HG02588 (cell line): ENCODE measurements around the gene PAK5.

Source experiments
- ATAC-seq: cut with Tn5 transposase; IDR thresholded peaks from one replicate; pipeline ENCODE4 v1.9.1; 2021; ENCODE audit warnings: mild to moderate bottlenecking, moderate library complexity; ENCODE audit not compliant: unreplicated experiment

PAK5 gene

GRCh38 chr20:9581509-9581908 lies 257.4 kb downstream of the PAK5 start:
- ATAC-seq, result no peak

- no peak for ATAC-seq
Measured at GRCh38 chr20:9578594-9578993, 260.3 kb downstream of the PAK5 start.

DNA sequence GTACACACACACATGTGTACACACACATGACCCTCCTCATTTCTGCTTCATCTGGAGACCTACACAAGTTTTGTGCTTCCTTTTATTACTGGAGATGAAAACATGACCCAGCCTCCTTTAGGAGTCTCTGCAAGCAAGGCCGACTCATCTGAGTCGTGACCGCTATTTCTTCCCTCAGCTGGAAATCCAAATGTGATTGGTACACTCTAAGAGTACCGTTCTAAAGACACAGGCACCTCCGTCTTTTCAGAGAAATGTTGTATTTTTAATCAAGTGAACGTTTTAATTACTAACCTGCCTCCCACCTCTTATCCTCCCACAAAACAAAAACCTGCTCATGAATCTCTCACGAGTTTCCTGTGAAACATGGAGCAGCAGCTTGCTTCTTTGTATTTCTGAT lies 261.5 kb downstream of the PAK5 start:
- no peak for ATAC-seq

DNA sequence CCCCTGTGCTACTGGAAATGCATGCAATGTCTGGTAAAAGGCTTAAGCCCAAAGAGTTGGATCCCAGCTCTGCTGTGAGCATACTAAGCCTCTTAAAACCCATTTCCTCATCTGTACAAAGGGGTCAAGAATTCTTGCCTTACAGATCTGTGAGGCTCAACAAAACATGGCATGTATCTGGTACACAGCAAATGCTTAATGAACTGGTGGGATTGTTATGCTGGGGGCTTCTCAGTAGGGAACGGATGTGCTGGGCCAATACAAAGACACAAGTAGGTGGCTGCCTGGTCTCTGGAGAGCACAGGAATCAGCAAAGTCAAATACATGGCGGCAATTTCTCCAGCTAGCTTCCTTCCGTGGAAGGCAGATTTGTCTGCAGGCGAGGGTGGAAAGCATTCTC lies 262.2 kb downstream of the PAK5 start:
- ATAC-seq, result no peak

DNA sequence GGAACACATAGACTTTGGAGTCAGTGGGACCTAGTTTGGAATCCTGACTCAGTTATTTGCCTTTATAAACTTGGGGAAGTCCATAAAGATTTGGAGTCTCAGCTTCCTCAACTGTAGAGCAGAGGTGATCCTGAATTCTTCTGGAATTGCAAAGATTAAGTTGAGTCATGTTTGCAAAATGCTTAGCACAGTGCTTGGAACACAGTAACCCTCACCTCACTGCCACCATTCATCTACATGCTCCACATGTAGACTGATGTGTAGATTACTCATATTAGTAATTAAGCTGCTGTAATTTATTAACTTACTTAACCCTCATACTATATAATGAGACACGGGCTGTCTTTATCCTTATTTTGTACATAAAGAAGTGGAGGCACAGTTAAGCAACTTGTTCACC lies 263.0 kb downstream of the PAK5 start:
- no peak for ATAC-seq

GRCh38 chr20:9574776-9575175 lies 264.1 kb downstream of the PAK5 start:
- ATAC-seq, result no peak

DNA sequence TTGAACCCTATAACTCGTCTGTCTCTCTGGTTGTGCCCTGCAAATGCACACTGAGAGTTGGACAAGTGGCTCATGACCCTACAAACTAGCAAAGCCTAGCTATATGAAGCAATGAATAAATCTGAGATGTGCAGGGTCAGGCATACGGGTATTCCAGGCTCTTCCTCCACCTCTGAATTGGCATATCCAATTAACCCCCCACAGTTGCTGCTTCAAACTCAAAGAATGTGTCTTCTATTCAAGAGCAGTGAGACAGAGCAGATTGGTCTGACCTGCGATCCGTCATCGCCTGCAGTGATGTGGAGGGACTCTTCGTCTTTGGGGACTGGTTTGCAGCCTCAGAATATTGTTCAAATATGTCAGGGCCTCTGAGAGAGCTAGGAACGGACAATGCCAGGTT lies 264.7 kb downstream of the PAK5 start:
- ATAC-seq, result no peak

DNA sequence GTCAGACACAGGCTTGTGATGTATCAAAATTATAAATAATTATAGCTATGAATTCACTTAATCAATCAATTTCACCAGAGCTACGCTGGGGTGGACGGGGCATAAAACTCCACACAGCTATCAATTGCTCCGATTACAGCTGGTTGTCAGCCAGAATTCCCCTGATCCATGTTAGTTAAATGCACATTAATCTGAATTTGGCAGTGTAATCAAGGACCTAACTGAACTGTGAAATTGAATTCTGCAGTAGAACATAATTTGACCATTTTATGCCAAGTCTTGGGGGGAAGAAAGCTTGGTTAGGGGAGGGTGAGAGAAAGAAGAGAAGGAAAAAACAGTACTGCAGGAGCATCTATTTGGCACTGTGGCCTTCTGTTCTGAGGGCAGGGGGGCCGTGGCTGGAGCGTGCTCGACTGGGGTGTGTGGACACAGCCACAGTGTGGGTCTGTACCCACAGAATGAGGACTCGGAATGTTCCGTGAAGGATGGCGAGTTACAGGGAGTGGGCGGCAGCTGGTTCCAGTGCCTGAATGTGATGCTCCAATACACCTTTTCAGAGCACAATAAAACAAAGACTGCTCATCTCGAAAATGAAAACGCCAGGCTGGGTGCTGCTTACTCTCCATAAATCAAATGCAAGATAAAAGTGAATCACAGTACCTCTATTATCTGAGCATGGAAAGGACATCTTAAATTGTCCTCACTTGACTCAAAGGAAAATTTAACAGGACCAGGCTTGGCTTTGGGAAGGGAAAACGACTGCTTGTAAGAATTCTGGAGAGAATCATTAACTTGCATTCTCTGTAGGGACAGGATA lies 265.3 kb downstream of the PAK5 start:
- ATAC-seq, result no peak

DNA sequence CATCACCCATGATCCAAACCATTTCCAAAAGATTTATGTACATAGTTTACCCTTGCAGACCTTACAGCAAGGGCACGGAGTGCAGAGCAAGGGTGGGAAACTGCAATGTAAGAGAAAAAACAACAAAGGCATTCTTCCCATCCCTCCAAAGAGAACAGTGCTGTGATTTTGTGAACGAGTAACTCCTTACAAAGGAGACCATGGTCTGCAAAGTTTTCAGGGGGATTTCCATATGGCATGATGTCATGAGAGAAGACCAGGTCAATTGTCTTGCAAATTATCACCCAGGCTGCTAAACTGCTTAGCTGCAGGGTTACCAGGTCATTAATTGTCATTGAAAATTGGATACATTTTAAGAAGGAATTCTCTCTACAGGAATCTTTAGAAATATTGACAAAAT lies 266.2 kb downstream of the PAK5 start:
- ATAC-seq, result no peak

- no peak for ATAC-seq
Measured at GRCh38 chr20:9571783-9572182, 267.1 kb downstream of the PAK5 start.

DNA sequence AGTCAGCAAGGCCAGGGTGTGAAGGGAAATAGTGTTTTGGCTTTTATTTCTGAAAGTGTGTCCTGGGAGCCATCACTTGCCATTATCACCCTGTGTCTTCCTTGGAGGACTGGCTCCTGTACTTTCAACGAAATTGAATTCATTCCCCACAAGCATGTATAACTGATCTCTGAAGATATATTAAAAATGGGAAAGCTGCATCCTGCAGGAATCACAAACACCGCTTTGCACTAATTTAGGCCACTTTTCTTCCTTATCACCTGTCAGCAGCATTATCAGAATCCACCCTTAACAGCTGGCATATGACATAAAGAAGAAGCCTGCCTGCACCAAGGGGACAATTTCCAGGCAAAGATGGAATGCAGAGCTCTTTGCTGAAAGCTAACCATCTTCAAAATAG lies 268.3 kb downstream of the PAK5 start:
- no peak for ATAC-seq

DNA sequence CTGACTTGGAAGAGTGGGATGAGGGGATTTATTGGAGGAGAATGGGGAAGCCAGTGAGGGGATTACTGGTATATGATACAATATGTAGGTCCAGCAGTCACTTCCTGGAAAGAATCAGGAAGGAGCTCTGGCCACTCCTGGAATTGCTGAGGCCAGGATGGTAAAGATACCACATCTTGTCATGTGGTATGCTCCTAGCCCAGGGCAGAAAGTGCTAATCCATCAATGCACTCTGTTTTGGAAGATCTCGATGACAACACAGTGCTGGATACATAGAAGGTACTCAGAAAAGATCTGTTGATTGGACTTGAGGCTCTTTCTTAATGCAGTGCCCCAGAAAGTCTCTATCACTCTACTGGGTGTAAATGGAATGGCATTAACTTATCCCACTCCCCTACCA lies 271.9 kb downstream of the PAK5 start:
- ATAC-seq, result no peak

DNA sequence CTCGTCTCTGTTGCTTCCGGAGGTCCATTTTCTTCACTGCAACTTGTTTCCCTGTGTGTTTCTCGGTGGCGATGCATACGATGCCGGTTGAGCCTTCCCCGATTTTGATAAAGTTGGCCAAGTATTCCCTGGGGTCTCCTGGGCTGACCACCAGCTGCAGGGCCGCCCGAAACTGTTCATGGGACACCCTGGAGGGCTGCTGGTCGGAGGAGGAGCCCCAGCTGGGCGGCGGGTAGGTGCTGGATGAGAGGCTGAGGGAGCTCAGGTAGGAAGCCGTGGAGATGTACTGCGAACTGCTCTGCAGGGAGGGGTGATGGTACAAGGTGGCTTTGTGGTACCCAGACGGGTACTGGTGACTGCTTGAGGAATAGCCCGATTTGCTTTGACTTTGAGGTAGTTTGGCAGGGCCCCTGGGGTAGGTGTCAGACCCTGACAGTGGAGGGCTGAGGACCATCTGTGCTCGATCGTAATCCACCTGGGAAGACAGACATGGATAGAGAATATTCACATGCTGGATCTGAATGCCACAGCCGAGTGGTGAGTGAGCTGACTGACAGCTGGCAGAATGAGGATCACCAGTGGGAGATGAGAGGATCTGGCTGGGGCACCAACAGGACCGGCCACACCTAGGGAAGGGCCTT lies 272.8 kb downstream of the PAK5 start:
- ATAC-seq, result no peak

DNA sequence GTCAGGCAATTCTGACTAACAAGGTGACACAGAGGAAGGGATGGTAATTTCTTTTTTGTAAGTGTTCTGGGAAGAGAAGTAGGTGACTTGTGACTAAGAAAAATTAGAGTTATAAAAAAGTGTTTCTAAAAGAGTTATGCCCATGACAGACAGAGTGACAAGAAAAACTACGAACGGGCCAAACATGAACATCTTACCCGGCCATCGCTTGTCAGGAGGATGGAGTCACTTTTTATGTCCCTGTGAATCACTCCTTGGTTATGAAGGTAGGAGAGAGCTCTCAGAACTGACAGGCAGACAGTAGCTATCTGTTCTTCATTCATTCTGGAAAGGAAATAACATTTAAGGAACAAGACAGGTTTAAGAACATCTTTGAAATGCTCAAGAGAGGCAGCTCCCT lies 281.5 kb downstream of the PAK5 start:
- ATAC-seq, result no peak

GRCh38 chr20:9555781-9556180 lies 283.1 kb downstream of the PAK5 start:
- no peak for ATAC-seq

DNA sequence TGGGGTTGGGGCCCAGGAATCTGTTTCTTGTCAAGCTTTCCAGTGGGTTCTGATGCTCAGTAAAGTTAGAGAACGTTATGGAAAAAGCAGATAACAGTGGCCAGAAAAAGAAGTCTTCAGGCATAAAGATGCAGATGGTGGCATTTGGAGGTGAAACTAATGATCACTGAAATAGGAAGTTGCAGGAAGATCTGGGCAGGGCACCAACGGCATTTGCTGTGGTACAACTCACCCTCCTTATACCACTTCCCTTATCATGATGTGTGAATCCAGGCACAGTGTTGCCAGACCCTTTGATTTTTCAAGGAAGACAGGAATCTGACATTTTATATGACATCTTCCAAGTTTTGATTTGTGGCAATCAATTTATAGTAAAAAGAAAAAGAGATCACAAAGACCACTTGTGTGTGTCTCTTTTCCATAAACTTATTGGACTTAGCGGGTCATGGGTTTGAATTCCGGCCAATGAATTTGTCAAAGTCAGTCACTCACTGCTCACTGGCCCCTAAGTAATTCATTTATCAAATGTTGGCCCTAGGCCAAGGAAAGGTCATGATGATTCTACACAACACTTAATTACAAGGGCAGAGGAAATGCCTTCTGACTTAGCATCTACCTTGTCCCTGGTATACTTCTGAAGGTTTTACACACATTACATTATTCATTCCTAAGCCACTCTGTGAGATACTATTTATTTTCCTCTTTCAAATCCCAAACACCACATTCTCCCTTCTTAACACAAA lies 286.9 kb downstream of the PAK5 start:
- ATAC-seq, result no peak

GRCh38 chr20:9550871-9551270 lies 288.0 kb downstream of the PAK5 start:
- ATAC-seq, result no peak

DNA sequence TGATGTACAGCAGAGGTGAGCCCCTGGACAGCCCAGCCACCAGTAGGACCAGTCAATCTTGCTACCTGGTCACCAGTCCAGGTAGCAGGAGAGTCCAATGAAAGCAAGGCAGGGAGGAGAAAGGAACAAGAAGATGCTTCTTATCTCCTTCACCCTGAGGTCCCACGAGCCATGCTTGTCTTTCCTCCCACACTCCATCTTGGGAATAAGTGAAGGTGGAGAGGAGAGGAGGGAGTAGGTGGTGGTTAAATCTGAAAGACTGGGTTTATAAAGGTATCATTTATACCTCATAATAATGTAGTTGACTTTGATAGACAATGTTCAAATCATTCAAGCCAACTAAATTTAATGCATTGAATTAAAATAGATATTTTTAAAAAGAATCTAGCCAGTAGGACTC lies 288.6 kb downstream of the PAK5 start:
- ATAC-seq, result no peak

- no peak for ATAC-seq
Measured at GRCh38 chr20:9543214-9543613, 295.7 kb downstream of the PAK5 start.

GRCh38 chr20:9535449-9535848 lies 303.4 kb downstream of the PAK5 start:
- ATAC-seq, result no peak

DNA sequence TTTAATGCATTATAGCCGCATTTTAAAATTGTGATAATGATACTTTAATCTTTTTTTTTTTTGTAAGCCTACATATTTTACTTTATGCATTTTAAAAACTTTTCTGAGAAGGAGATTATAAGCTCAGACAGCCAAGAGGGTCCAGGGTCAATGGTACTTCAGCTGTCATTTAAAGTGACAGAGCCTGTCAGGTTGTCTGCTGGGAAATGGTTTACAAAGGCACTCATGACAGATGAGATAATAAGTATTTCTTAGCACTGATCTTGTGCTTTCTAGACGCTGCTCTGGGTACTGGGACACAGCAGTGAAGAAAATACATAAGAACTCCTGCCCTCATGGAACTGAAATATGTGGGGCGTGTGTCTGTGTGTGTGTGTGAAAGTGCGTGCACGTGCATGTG lies 304.9 kb downstream of the PAK5 start:
- no peak for ATAC-seq
